Kidney epithelial cell (primary cell): ENCODE results near the gene CNNM3. TPM values are rescaled to one million over a fixed set of nuclear protein-coding genes. Genes with fewer than 3 reads are reported as not detected.
"Not testable (repeated sequence)": the region's sequence is repeated elsewhere in the genome, so short reads cannot be mapped to it uniquely, and the experiment has no call there.

ENCODE experiments used
- DNase-seq: peaks from one replicate; pipeline ENCODE4 v3.0.0-alpha.2; 2010; ENCODE audit warnings: low read depth
- H3K27me3 ChIP-seq: 2 replicates; pipeline ENCODE4 v1.6.0; 2011; ENCODE audit warnings: low read length; ENCODE audit not compliant: control insufficient read depth, insufficient read depth
- H3K36me3 ChIP-seq: 2 replicates; pipeline ENCODE4 v1.5.1; 2011; ENCODE audit warnings: low read length; ENCODE audit not compliant: control insufficient read depth, insufficient read depth
- H3K4me3 ChIP-seq: 2 replicates; pipeline ENCODE4 v1.5.1; 2011; ENCODE audit warnings: low read depth, mild to moderate bottlenecking, control low read depth, low read length
- CTCF ChIP-seq: IDR thresholded peaks from 2 replicates; pipeline ENCODE4 v1.5.1; 2011; ENCODE audit warnings: mild to moderate bottlenecking, moderate library complexity, low read length, control low read depth, inconsistent platforms; ENCODE audit not compliant: insufficient read depth, poor library complexity, severe bottlenecking
- total RNA-seq: library from RNA; depleted of rRNA; stranded (reverse); fragments of >200 nt; gene quantifications from 2 replicates; pipeline ENCODE4 v1.2.3, GENCODE V29; 2015

Gene CNNM3
- total RNA-seq, 1 donor from 2014 or later = 9.2 TPM

GRCh38 chr2:96801786-96802595, 14.1 kb upstream of the CNNM3 start:
- H3K27me3 ChIP-seq = no peaks in the 10 kb centered on the region
- no peaks in the 10 kb centered on the region for H3K36me3 ChIP-seq
- DNase-seq = no peak
- H3K4me3 ChIP-seq = no peak overlapping the region
- TF ChIP-seq CTCF = no peak

GRCh38 chr2:96802721-96803120, 13.3 kb upstream of the CNNM3 start:
- Histone ChIP-seq H3K36me3 (no peaks in the 10 kb centered on the region), H3K4me3 (no peak overlapping the region), H3K27me3 (no peaks in the 10 kb centered on the region)
- TF ChIP-seq CTCF = no peak
- no peak for DNase-seq

- TF ChIP-seq CTCF = no peak
- Histone ChIP-seq H3K4me3 (no peak overlapping the region), H3K27me3 (no peaks in the 10 kb centered on the region), H3K36me3 (no peaks in the 10 kb centered on the region)
- no peak for DNase-seq
These were observed 11.1 kb upstream of the CNNM3 start for GRCh38 chr2:96804986-96805385.

- not testable (repeated sequence) for DNase-seq, H3K27me3 ChIP-seq, H3K4me3 ChIP-seq, H3K36me3 ChIP-seq
These were observed 10.1 kb upstream of the CNNM3 start for GRCh38 chr2:96805946-96806345.

- no peak for DNase-seq
- Histone ChIP-seq H3K4me3 (no peak overlapping the region), H3K36me3 (no peaks in the 10 kb centered on the region), H3K27me3 (no peaks in the 10 kb centered on the region)
- no peak for TF ChIP-seq CTCF
These were observed 9.5 kb upstream of the CNNM3 start for GRCh38 chr2:96806468-96807126.

- no peak for DNase-seq
- H3K27me3 ChIP-seq = no peaks in the 10 kb centered on the region
- no peaks in the 10 kb centered on the region for H3K36me3 ChIP-seq
- TF ChIP-seq CTCF = no peak
- no peak overlapping the region for H3K4me3 ChIP-seq
These were observed 9.0 kb upstream of the CNNM3 start for GRCh38 chr2:96807127-96807471.
